Mammary epithelial cell (primary cell): ENCODE results near the gene IFNAR2.

Experiments used
- CTCF ChIP-seq, 2 donors: IDR thresholded peaks in 1 of 2; conservative IDR thresholded peaks in 1 of 2; 2 replicates each; pipeline ENCODE4 v1.5.1; 2011 to 2012; ENCODE audit warnings: inconsistent platforms in 2 of 2, low read length in 2 of 2, mild to moderate bottlenecking in 2 of 2, control low read depth in 1 of 2, low read depth in 1 of 2; ENCODE audit not compliant: insufficient read depth in 1 of 2; ENCODE audit errors: extremely low read depth in 1 of 2
- EZH2 ChIP-seq: IDR thresholded peaks from 2 replicates; pipeline ENCODE4 v1.6.1; 2012; ENCODE audit warnings: low read length, inconsistent platforms, borderline replicate concordance

GRCh38 chr21:33265664-33266049 lies 35.9 kb downstream of the IFNAR2 start:
- no peak for TF ChIP-seq CTCF (conservative IDR thresholded peaks at IDR 0.05 in 1 of 2, IDR thresholded peaks at IDR 0.05 in 1 of 2; ENCODE audit: extremely low read depth in 1 of 2, insufficient read depth in 1 of 2, low read depth in 1 of 2, low read length in 2 of 2)
- TF ChIP-seq EZH2: no peak
